Heart left ventricle (tissue), 16 donors: ENCODE data around the gene ARFGAP1. TPM values are rescaled to one million over a fixed set of nuclear protein-coding genes. Genes with fewer than 3 reads are reported as not detected.

Experiments used
- ATAC-seq, 4 donors: fragments of 200-7000 bp; cut with Tn5 transposase; one replicate each; pipeline ENCODE4 v1.9.1; 2020 to 2022; ENCODE audit warnings: moderate library complexity in 4 of 4, mild to moderate bottlenecking in 3 of 4, moderate number of reproducible peaks in 1 of 4
- DNase-seq, 5 donors: peaks; one replicate each; pipeline ENCODE4 v3.0.0-alpha.2; 2020
- H3K27ac ChIP-seq, 12 donors: fragments of 200-600 bp; sonication (generic) in 4 of 12; one replicate each; pipeline versions ENCODE4 v1.5.0 to v1.8.0; 2016 to 2022; ENCODE audit warnings: mild to moderate bottlenecking in 2 of 12
- H3K27me3 ChIP-seq, 9 donors: fragments of 200-600 bp; sonication (generic) in 2 of 9; one replicate each; pipeline versions ENCODE4 v1.5.1 to v1.8.0; 2016 to 2022; ENCODE audit warnings: mild to moderate bottlenecking in 3 of 9
- H3K36me3 ChIP-seq, 9 donors: fragments of 200-600 bp; sonication (generic) in 2 of 9; one replicate each; pipeline versions ENCODE4 v1.5.0 to v1.8.0; 2018 to 2022; ENCODE audit warnings: mild to moderate bottlenecking in 2 of 9
- H3K4me1 ChIP-seq, 12 donors: fragments of 200-600 bp; sonication (generic) in 4 of 12; one replicate each; pipeline versions ENCODE4 v1.5.0 to v1.8.0; 2016 to 2022; ENCODE audit warnings: mild to moderate bottlenecking in 3 of 12
- H3K4me3 ChIP-seq, 12 donors: fragments of 200-600 bp; sonication (generic) in 4 of 12; one replicate each; pipeline versions ENCODE4 v1.5.0 to v1.8.0; 2017 to 2022; ENCODE audit warnings: mild to moderate bottlenecking in 9 of 12, moderate library complexity in 4 of 12
- H3K9me3 ChIP-seq, 12 donors: fragments of 200-600 bp; sonication (generic) in 4 of 12; one replicate each; pipeline versions ENCODE4 v1.5.0 to v1.8.0; 2016 to 2022; ENCODE audit warnings: mild to moderate bottlenecking in 1 of 12
- CTCF ChIP-seq, 12 donors: fragments of 200-600 bp; sonication (generic) in 4 of 12; IDR thresholded peaks; one replicate each; pipeline versions ENCODE4 v1.5.0 to v1.8.0; 2018 to 2022; ENCODE audit warnings: antibody characterized with exemption in 12 of 12, mild to moderate bottlenecking in 5 of 12
- POLR2A ChIP-seq, 2 donors: fragments of 450-650 bp; IDR thresholded peaks; one replicate each; pipeline ENCODE4 v1.6.1; 2017; ENCODE audit warnings: antibody characterized with exemption in 2 of 2, mild to moderate bottlenecking in 2 of 2, moderate library complexity in 2 of 2
- WGBS, 4 donors: extraction: QIAGEN DNeasy Blood & Tissue Kit in 2 of 4; methylation state at CpG; one replicate each; pipeline versions ENCODE4 v1.1.5 to v1.1.7; 2013 to 2018; 5-methylcytosine and 5-hydroxymethylcytosine counted together
- intact Hi-C, 10 donors: fragments of 100-400 bp; cut with DNase I; formaldehyde crosslinking; loops; one replicate each; pipeline versions ENCODE4 v1.11.1 to v1.14.2; 2022
- polyA plus RNA-seq, 2 donors: library from polyadenylated mRNA; stranded (reverse); fragments of 200-250 nt; gene quantifications; one replicate each; pipeline ENCODE4 v1.2.3, GENCODE V29; 2013
- total RNA-seq, 9 donors: library from RNA; depleted of rRNA in 2 of 9; stranded (reverse); fragments of >200 nt in 2 of 9; fragmentation: NEBNext Ultra II Directional in 3 of 9; extraction: Animal tissue kit (Norgen Biotek cat#: 25700) in 3 of 9; gene quantifications; one replicate each; pipeline versions ENCODE4 v1.1.0 to v1.2.4, GENCODE V29; 2016 to 2023
- donor health status: ischemic (EF 13 %, LVEDD 7.1; RV severe dilation, severe dysfunction).
- donor health status: healthy with polysubstance abuse.
- donor health status: DM: no; HTN: yes; CAD: no.
- donor health status: DM: no; HTN: no; CAD: no.
- donor health status: ischemic (EF 25% LVEDD 6.9; RV normal size, moderate dysfunction).
- donor health status: ischemic (EF 25% LVEDD 5.7; RV mildly dilated, moderate dysfunction).
- donor health status: healthy.
- donor health status: DM: yes; HTN: yes; CAD: no.
- donor health status: ischemic (EF 35%, LVEDD 5.7; RV mildly dilated, moderate dysfunction).
- donor health status: nonischemic (EF 11% LVEDD 7.7; RV severe dilation, severe dysfunction).
- donor health status: DM: yes; HTN: yes; CAD: no.
- donor health status: PGD.
- donor health status: ischemic (EF 29% LVEDD 5.4; RV normal size, mild dysfunction).
- donor health status: nonischemic (EF 23%, LVEDD 6.1; RV moderate dilation, normal function).

The ARFGAP1 gene
- total and polyA plus RNA-seq, 11 donors = 14.3 to 51.6 (median 29.5) TPM

- Histone ChIP-seq H3K27ac (no peak overlapping the region), H3K27me3 (peaks cover 34 to 81% (median 60%) of the 10 kb centered on the region in 9 donors), H3K4me3 (peak overlapping the region in 9 of 12 donors; percentile 19 to 48 (median 43)), H3K4me1 (peaks cover 0 to 21% (median 4%) of the 10 kb centered on the region in 12 donors), H3K9me3 (no peaks in the 10 kb centered on the region), H3K36me3 (no peaks in the 10 kb centered on the region)
- TF ChIP-seq POLR2A (IDR thresholded peaks at IDR 0.05) (no peak), CTCF (IDR thresholded peaks at IDR 0.05) (no peak)
- no peak for DNase-seq
- intact Hi-C loops = loop anchor here in 1 of 10 donors (5.0 kb wide), 1 partner anchor 196 kb away; no protein-coding TSS in a partner anchor
- ATAC-seq = no peak
- WGBS, 4 donors = 6 to 35% (median 10%) methylated on average over 4 to 16 of the region's 16 CpGs
These were observed 19.6 kb upstream of the ARFGAP1 start for GRCh38 chr20:63253065-63253437.

GRCh38 chr20:63253438-63254231 is 19.0 kb upstream of the ARFGAP1 start:
- peaks cover 32 to 78% (median 59%) of the 10 kb centered on the region in 9 donors for H3K27me3 ChIP-seq
- WGBS, 4 donors = 0 to 2% (median 1%) methylated on average over 8 to 89 of the region's 89 CpGs

GRCh38 chr20:63254232-63254605 is 18.4 kb upstream of the ARFGAP1 start, which contains the start of gene NKAIN4:
Gene NKAIN4 (minus strand): TSS chr20:63254463. CDS start chr20:63254450, 13 bp downstream.
- DNase-seq = no peak
- Histone ChIP-seq H3K27me3 (peaks cover 32 to 77% (median 55%) of the 10 kb centered on the region in 9 donors), H3K27ac (no peak within 1 kb of the TSS), H3K9me3 (no peaks in the 10 kb centered on the region), H3K36me3 (no peaks in the 10 kb centered on the region), H3K4me1 (peaks cover 0 to 21% (median 4%) of the 10 kb centered on the region in 12 donors), H3K4me3 (peak within 1 kb of the TSS; percentile 7 to 48 (median 34))
- TF ChIP-seq POLR2A (IDR thresholded peaks at IDR 0.05) (no peak), CTCF (IDR thresholded peaks at IDR 0.05) (no peak)
- intact Hi-C loops = loop anchor here in 1 of 10 donors (5.0 kb wide), 1 partner anchor 197 kb away; no protein-coding TSS in a partner anchor
- WGBS, 4 donors = 1 to 2% (median 1%) methylated on average over 21 to 46 of the region's 46 CpGs; no CpG with 5 or more reads in 1 of the 4 donors
- ATAC-seq = no peak

More at GRCh38 chr20:63253438-63254231, 19.0 kb upstream of the ARFGAP1 start:
- TF ChIP-seq POLR2A (IDR thresholded peaks at IDR 0.05) (no peak), CTCF (IDR thresholded peaks at IDR 0.05) (no peak)
- Histone ChIP-seq H3K4me1 (peaks cover 0 to 21% (median 4%) of the 10 kb centered on the region in 12 donors), H3K36me3 (no peaks in the 10 kb centered on the region), H3K9me3 (no peaks in the 10 kb centered on the region), H3K27ac (no peak overlapping the region), H3K4me3 (peak overlapping the region; percentile 7 to 48 (median 34))
- ATAC-seq (peak in 1 of 4 donors; percentile 29), DNase-seq (peak in 1 of 5 donors; percentile 58)
- intact Hi-C loops = loop anchor here in 1 of 10 donors (5.0 kb wide), 1 partner anchor 196 kb away; no protein-coding TSS in a partner anchor
